MM.1S (cell line): Measurements from ENCODE around the gene C17orf50.

ENCODE experiments used
- DNase-seq: peaks from one replicate; pipeline ENCODE4 v3.0.0-alpha.2; 2015
- H2AFZ ChIP-seq: fragments of 300-600 bp; sonication (generic); 2 replicates; pipeline ENCODE4 v1.6.0; 2016; ENCODE audit warnings: antibody characterized with exemption, low read length
- H3F3A ChIP-seq: fragments of 300-600 bp; sonication (generic); 2 replicates; pipeline ENCODE4 v1.6.1; 2016; ENCODE audit warnings: mild to moderate bottlenecking, antibody characterized with exemption, low read length, moderate library complexity, mixed read lengths; ENCODE audit not compliant: insufficient read depth
- H3K27ac ChIP-seq: fragments of 300-600 bp; sonication (generic); 2 replicates; pipeline ENCODE4 v1.5.1; 2016; ENCODE audit warnings: mild to moderate bottlenecking, low read length
- H3K27me3 ChIP-seq: fragments of 300-600 bp; sonication (generic); replicated peaks from 2 replicates; pipeline ENCODE4 v1.6.0; 2016; ENCODE audit warnings: low read length; ENCODE audit not compliant: insufficient read depth
- H3K36me3 ChIP-seq: fragments of 300-600 bp; sonication (generic); replicated peaks from 2 replicates; pipeline ENCODE4 v1.6.1; 2016; ENCODE audit warnings: mild to moderate bottlenecking, low read length, mixed read lengths; ENCODE audit not compliant: insufficient read depth
- H3K4me1 ChIP-seq: fragments of 300-600 bp; sonication (generic); 2 replicates; pipeline ENCODE4 v1.6.1; 2016; ENCODE audit warnings: low read length, mixed read lengths
- H3K4me2 ChIP-seq: fragments of 300-600 bp; sonication (generic); 2 replicates; pipeline ENCODE4 v1.6.0; 2016; ENCODE audit warnings: low read depth, low read length
- H3K4me3 ChIP-seq: fragments of 300-600 bp; sonication (generic); 2 replicates; pipeline ENCODE4 v1.5.1; 2016; ENCODE audit warnings: low read length, mixed read lengths
- H3K79me2 ChIP-seq: fragments of 300-600 bp; sonication (generic); 2 replicates; pipeline ENCODE4 v1.6.1; 2016; ENCODE audit warnings: mixed run types, low read length, mixed read lengths
- H3K9ac ChIP-seq: fragments of 300-600 bp; sonication (generic); 2 replicates; pipeline ENCODE4 v1.6.1; 2016; ENCODE audit warnings: low read length, mixed read lengths
- H3K9me2 ChIP-seq: fragments of 300-600 bp; sonication (generic); replicated peaks from 2 replicates; pipeline ENCODE4 v1.6.1; 2016; ENCODE audit warnings: mild to moderate bottlenecking, low read length, mixed read lengths; ENCODE audit not compliant: insufficient read depth
- H3K9me3 ChIP-seq: fragments of 300-600 bp; sonication (generic); replicated peaks from 2 replicates; pipeline ENCODE4 v1.6.1; 2016; ENCODE audit warnings: mild to moderate bottlenecking, low read length, mixed read lengths; ENCODE audit not compliant: insufficient read depth
- H4K20me1 ChIP-seq: fragments of 300-600 bp; sonication (generic); 2 replicates; pipeline ENCODE4 v1.6.1; 2016; ENCODE audit warnings: mild to moderate bottlenecking, low read length, moderate library complexity, mixed read lengths; ENCODE audit not compliant: insufficient read depth
- EZH2 ChIP-seq: fragments of 300-600 bp; sonication (generic); optimal IDR thresholded peaks from 2 replicates; pipeline ENCODE3; 2017; ENCODE audit warnings: low read depth, mild to moderate bottlenecking, antibody characterized with exemption, low read length, mixed read lengths
- EZH2phosphoT487 ChIP-seq: fragments of 300-600 bp; sonication (generic); IDR thresholded peaks from 2 replicates; pipeline ENCODE4 v1.6.1; 2018; ENCODE audit warnings: antibody characterized with exemption, low read length
- TF ChIP-seq, protein P1 (sequence below): fragments of 300-600 bp; sonication (generic); IDR thresholded peaks from 2 replicates; pipeline ENCODE4 v1.5.1; 2016; ENCODE audit warnings: antibody characterized with exemption, low read length, mixed read lengths

C17orf50 gene

GRCh38 chr17:35808240-35808961 lies 47.7 kb downstream of the C17orf50 start:
- Histone ChIP-seq H3K9me2 (no peaks in the 10 kb centered on the region), H3K4me3 (peak overlapping the region; percentile 97), H3K79me2 (peaks cover 41% of the 10 kb centered on the region), H3K9ac (peak overlapping the region; percentile 94), H3K27me3 (no peaks in the 10 kb centered on the region), H3K27ac (peak overlapping the region; percentile 81; the same call in 1 of the 2 replicates), H3F3A (0 out of 2 replicates have a peak, but pooled peaks cover 3% of the 10 kb centered on the region), H4K20me1 (peaks cover 13% of the 10 kb centered on the region; the same call in 1 of the 2 replicates), H3K9me3 (no peaks in the 10 kb centered on the region), H3K4me1 (peaks cover 14% of the 10 kb centered on the region), H3K4me2 (peak overlapping the region; percentile 80), H2AFZ (peak overlapping the region; percentile 39), H3K36me3 (no peaks in the 10 kb centered on the region)
- no peak for TF ChIP-seq EZH2phosphoT487
- no peak for DNase-seq

- Histone ChIP-seq H3K9ac (peak within 1 kb of the TSS; percentile 94), H4K20me1 (peaks cover 15% of the 10 kb centered on the region; the same call in 1 of the 2 replicates), H3K27ac (peak within 1 kb of the TSS; percentile 81), H3K4me2 (peak within 1 kb of the TSS; percentile 80), H2AFZ (peak within 1 kb of the TSS; percentile 39), H3F3A (0 out of 2 replicates have a peak, but pooled peaks cover 3% of the 10 kb centered on the region), H3K79me2 (peaks cover 50% of the 10 kb centered on the region), H3K9me2 (no peaks in the 10 kb centered on the region), H3K4me1 (peaks cover 14% of the 10 kb centered on the region), H3K27me3 (no peaks in the 10 kb centered on the region), H3K9me3 (no peaks in the 10 kb centered on the region), H3K4me3 (peak within 1 kb of the TSS; percentile 97), H3K36me3 (no peaks in the 10 kb centered on the region)
- DNase-seq, result peak; percentile 97
- TF ChIP-seq, protein P1, sequence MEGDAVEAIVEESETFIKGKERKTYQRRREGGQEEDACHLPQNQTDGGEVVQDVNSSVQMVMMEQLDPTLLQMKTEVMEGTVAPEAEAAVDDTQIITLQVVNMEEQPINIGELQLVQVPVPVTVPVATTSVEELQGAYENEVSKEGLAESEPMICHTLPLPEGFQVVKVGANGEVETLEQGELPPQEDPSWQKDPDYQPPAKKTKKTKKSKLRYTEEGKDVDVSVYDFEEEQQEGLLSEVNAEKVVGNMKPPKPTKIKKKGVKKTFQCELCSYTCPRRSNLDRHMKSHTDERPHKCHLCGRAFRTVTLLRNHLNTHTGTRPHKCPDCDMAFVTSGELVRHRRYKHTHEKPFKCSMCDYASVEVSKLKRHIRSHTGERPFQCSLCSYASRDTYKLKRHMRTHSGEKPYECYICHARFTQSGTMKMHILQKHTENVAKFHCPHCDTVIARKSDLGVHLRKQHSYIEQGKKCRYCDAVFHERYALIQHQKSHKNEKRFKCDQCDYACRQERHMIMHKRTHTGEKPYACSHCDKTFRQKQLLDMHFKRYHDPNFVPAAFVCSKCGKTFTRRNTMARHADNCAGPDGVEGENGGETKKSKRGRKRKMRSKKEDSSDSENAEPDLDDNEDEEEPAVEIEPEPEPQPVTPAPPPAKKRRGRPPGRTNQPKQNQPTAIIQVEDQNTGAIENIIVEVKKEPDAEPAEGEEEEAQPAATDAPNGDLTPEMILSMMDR, result peak; percentile 83
- no peak for TF ChIP-seq EZH2
These were observed 48.5 kb downstream of the C17orf50 start, which contains the start of gene TAF15 for GRCh38 chr17:35808962-35809854. Gene TAF15, plus strand, starts transcription at chr17:35809484. Its CDS starts 86 bp downstream, at chr17:35809570.

DNA sequence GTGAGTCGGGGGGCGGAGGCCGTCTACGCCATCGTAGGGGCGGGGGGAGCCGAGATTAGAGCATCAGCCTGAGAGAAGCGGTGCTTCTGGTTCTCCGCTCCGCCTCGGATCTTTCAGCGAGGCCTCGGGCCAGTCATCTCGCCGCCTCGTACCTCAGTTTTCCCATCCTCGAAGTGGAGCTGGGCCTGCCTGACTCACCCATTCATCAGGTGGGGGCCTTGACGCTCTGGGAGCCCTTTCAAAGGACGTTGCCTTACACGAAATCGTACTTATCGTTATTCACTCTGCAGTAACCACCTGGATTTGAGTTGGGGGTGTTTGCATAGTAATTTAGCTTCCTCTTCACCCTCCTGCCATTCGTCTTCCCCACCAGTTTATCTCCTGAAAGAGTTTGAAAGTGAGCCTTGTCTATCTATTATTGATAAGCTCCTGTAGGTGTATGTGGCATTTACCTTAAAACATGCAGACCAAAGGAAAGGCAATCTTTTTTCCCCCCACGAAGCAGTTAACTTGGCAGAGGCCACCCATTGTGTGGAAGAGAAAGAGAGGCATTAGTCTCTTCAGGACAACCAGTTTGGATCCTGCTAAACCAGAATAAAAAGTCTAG lies 49.3 kb downstream of the C17orf50 start:
- H3K9me3 ChIP-seq, result no peaks in the 10 kb centered on the region
- no peaks in the 10 kb centered on the region for H3K36me3 ChIP-seq
- peak; percentile 15 for DNase-seq
- peak overlapping the region; percentile 81; the same call in 1 of the 2 replicates for H3K27ac ChIP-seq
- TF ChIP-seq EZH2phosphoT487, result no peak
- TF ChIP-seq, protein P1, result no peak
- TF ChIP-seq EZH2, result no peak
- no peaks in the 10 kb centered on the region for H3K9me2 ChIP-seq
- H3K4me3 ChIP-seq, result peak overlapping the region; percentile 97
- 0 out of 2 replicates have a peak overlapping the region, but pooled peaks have one; percentile 39 for H2AFZ ChIP-seq
- H3K79me2 ChIP-seq, result peaks cover 57% of the 10 kb centered on the region
- H4K20me1 ChIP-seq, result peaks cover 15% of the 10 kb centered on the region; the same call in 1 of the 2 replicates
- H3K9ac ChIP-seq, result peak overlapping the region; percentile 94
- H3F3A ChIP-seq, result 0 out of 2 replicates have a peak, but pooled peaks cover 3% of the 10 kb centered on the region
- no peaks in the 10 kb centered on the region for H3K27me3 ChIP-seq
- H3K4me1 ChIP-seq, result peaks cover 14% of the 10 kb centered on the region
- H3K4me2 ChIP-seq, result peak overlapping the region; percentile 74
